ENCODE results near the gene NDUFS7.

NDUFS7 gene

DNA sequence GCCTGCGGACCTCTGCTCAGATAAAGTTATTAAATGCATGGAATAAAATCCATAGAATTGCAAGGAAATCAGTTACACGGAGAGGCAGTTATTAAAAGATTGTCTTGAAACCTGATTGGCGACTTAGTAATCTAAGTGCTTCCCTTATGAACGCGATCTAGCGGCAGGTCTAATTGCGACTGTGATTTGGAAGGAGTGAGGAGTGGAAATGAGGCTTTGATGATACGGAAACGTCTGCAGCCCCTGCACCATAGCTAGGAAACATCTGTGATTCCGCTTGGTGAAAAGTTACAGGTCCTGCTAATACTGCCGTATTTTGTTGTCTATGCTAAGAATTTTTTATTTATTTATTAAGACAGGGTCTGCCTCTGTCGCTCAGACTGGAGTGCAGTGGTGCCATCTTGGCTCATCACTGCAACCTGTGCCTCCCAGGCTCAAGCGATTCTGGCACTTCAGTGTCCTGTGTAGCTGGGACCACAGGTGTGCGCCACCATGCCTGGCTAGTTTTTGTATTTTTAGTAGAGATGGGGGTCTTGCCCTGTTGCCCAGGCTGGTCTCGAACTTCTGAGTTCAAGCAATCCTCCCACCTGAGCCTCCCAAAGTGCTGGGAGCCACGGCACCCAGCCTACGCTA is 887 bp downstream of the NDUFS7 start:
- FAIRE-seq (no peak), DNase-seq (ENCODE audit: insufficient read length, low spot score) (no peak)
- no peak for TF ChIP-seq POLR2A (IDR thresholded peaks at IDR 0.05; ENCODE audit: low read depth, low read length)

DNA sequence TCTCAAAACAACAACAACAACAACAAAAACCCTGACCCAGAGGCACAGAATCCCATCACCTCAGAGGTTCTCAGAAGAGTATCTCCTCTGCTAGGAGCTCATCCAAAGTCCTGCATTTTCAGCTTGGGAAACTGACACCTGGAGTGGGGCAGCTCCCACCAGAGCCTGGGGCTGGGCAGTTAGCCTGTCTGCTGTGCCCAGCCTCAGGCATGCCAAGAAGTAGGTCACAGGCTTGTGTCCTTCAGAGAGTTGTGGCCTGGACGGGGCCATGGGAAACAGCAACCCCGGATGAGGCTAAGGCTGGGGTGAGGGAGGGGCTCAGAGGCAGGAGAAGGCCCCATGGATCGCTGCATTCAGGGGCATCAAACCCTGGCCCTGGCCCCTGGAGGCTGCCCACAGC is 2.1 kb downstream of the NDUFS7 start:
- FAIRE-seq (no peak), DNase-seq (ENCODE audit: insufficient read length, low spot score) (no peak)
- no peak for TF ChIP-seq POLR2A (IDR thresholded peaks at IDR 0.05; ENCODE audit: low read depth, low read length)

DNA sequence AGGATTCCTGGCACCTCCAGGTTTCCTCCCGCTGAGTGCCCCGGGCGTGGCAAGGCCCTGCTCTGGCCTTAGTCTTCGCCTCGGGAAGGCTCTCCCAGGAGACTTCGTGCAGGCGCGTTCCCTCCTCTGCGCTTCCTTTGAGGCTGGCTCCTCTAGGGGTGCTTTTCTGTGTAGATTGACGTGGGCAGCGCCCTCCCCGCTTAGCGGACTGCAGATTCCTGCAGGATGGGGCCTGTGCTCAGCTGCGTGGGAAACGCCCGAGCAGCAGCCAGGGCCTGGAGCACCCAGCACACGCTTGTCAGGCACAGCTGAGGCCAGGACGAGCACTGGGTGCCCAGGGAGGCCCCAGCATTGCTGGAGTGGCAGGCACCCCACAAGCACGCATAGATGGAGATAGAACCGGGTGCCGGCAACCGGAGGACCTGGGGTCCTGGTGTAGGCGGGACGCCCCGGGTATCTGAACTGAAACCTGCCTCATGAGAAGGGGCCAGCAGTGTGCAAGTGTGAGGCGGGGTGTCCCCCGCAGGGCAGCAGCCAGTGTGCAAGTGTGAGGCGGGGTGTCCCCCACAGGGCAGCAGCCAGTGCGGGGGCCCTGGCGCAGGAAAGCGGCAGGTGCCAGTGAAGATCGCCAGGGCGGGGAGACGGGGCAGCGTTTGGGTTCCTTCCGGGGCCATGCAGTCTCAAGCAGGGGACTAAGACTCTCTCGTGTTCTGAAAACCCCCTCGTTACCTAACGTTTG is 3.4 kb downstream of the NDUFS7 start:
- no peak for FAIRE-seq

DNA sequence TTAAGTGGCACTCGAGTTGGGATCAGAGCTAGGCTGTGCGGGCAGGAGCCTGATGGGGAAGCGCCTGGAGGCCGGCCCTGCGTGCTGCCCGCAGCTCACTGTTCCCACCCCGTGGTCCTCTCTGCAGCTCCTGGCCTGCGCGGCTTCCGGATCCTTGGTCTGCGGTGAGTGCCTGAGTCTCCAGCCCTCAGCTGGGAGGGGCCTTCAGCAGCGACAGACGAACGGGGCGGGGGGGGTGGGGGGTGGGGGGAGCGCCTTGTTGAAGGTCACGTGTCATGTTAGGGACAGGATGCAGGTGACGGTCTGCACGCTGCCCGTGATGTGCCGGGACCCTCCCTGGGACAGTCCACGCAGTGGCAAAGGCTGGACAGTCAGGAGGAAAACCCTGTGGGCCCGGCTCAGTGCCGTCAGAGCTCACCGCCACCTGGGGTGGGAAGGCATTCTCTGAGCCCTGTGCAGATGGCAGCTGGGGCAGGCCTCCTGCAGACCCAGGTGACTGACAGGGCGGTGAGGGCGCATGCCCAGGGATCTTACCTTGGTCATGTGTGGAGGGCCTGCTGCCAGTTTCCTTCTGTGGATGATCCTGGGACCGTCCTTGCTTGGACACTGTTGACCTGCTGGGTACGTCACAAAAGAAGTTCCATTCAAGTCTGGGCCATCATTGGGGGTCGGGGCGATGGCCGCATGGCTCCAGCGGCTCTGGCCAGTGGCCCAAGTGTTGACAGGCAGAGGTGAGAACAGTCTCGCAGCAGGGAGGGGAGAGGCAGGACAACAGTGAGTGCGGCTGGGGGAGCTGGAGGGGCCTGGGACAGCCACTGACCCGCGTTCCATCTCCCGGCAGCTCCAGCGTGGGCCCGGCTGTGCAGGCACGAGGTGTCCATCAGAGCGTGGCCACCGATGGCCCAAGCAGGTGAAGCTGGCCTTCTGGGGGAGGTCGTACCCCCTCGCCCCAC is 4.3 kb downstream of the NDUFS7 start:
- no peak for FAIRE-seq
- no peak for DNase-seq (ENCODE audit: insufficient read length, low spot score)
- no peak for TF ChIP-seq POLR2A (IDR thresholded peaks at IDR 0.05; ENCODE audit: low read depth, low read length)

More for the DNA sequence above, 3.4 kb downstream of the NDUFS7 start:
- no peak for TF ChIP-seq POLR2A (IDR thresholded peaks at IDR 0.05; ENCODE audit: low read depth, low read length)
- DNase-seq (ENCODE audit: insufficient read length, low spot score): no peak

DNA sequence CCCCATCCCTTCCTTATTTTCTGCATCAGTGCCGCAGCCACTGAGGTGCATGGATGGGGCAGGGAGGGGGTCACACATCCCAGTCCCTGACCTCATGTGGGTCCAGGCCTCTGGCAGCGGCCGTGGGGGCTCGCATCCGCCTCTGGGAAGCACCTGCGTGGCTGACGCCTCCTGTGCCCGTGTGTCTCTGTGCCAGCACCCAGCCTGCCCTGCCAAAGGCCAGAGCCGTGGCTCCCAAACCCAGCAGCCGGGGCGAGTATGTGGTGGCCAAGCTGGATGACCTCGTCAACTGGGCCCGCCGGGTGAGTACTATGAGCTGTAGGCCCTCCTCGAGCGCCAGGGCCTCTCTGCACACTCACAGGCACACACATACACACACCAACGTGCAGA is 4.9 kb downstream of the NDUFS7 start:
- no peak for FAIRE-seq
- DNase-seq (ENCODE audit: insufficient read length, low spot score): no peak
- TF ChIP-seq POLR2A (IDR thresholded peaks at IDR 0.05; ENCODE audit: low read depth, low read length): no peak

DNA sequence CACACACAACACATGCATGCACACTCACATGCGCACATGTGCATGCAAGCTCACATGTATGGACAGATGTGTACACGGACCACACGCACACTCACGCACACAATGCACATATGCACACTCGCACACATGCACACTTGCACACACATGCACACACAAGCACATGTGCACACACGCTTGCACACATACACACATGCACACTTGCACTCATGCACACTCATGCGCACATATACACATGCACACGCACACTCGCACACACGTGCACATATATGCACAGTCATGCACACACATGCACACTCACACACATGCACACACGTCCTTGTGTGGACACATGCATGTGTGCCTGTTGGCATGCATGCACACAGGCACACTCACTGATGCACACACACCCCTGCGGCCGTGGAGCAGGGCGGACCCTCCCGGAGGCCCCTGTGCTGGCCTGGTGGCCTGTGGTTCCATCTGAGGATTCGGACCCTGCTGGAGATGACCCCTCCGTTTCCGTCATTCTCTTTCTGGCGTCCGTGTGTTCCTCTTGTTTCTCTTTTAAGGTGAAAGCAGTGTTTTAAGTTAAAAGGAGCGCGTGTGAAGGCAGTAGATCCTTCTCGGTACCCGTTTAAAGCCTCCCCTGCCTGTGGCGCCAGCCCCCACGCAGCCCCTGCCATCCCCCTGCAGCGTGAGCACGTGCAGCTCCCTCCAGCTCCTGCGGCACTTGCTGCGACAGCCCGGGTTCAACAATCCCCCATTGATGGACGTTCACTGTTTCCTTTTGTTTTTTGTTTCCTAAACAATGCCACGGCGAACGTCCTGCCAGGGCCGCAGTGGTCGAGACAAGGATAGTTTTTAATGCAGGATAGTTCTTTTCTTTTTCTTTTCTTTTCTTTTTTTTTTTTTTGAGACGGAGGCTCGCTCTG is 5.6 kb downstream of the NDUFS7 start:
- DNase-seq (ENCODE audit: insufficient read length, low spot score) (no peak), FAIRE-seq (no peak)
- no peak for TF ChIP-seq POLR2A (IDR thresholded peaks at IDR 0.05; ENCODE audit: low read depth, low read length)

DNA sequence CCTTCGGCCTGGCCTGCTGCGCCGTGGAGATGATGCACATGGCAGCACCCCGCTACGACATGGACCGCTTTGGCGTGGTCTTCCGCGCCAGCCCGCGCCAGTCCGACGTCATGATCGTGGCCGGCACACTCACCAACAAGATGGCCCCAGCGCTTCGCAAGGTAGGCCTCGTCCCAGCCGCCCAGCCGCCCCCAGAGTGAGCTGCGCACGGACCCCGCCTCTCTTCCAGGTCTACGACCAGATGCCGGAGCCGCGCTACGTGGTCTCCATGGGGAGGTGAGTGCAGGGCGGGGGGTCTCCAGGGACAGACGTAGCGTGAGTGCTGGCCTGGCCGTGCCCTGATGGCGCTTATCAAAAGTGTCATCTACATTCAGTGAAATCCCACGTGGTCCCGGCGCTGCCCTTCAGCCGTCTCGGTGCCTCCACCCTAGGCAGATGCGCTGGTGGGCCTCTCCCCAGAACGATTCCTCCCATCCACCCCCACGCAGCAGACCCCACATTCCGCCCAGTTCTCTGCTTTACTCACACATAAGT is 7.2 kb downstream of the NDUFS7 start:
- TF ChIP-seq POLR2A (IDR thresholded peaks at IDR 0.05; ENCODE audit: low read depth, low read length): no peak
- no peak for DNase-seq (ENCODE audit: insufficient read length, low spot score)
- FAIRE-seq: no peak

DNA sequence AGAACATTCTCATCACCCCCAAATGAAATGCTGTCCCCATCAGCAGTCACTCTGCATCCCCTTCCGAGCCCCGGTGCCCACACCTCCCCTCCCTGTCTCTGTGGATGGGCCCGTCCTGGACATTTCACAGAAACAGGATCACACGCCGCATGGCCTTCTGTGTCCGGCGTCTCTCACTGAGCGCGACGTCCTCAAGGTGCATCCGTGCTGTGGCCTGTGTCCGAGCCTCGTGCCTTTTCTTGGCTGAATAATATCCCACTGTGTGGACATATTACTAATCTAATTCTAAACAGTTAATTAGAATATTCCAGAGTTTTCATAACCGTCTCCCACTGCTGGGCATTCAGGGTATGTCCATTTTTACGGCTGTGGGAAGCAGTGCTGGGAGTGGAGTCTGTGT is 8.7 kb downstream of the NDUFS7 start:
- DNase-seq (ENCODE audit: insufficient read length, low spot score) (no peak), FAIRE-seq (no peak)
- no peak for TF ChIP-seq POLR2A (IDR thresholded peaks at IDR 0.05; ENCODE audit: low read depth, low read length)

DNA sequence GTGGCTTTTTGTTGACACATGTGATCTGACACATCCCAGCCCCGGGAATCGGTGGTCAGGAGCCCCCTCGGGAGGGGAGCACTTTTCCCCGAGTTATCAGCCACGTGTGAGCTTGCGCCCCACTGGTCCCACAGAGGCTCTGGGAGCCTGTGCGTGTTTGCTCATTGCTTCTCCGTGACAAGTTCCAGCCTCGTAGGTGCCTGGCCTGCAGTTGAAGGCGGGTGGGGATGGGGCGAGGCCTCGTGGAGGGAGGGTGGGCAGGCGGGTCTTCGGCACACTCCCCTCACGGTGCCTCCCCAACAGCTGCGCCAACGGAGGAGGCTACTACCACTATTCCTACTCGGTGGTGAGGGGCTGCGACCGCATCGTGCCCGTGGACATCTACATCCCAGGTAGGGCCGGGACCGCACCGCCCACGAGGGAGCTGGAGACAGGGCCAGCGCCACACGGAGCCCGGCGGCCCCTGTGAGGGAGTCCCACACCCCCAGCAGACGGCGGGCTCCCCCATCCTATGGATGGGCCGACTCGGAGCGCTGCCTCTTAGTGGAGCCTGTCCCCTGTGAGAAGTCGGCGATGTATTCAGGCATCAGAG is 9.3 kb downstream of the NDUFS7 start:
- DNase-seq (ENCODE audit: insufficient read length, low spot score): no peak
- TF ChIP-seq POLR2A (IDR thresholded peaks at IDR 0.05; ENCODE audit: low read depth, low read length): no peak
- FAIRE-seq: no peak

DNA sequence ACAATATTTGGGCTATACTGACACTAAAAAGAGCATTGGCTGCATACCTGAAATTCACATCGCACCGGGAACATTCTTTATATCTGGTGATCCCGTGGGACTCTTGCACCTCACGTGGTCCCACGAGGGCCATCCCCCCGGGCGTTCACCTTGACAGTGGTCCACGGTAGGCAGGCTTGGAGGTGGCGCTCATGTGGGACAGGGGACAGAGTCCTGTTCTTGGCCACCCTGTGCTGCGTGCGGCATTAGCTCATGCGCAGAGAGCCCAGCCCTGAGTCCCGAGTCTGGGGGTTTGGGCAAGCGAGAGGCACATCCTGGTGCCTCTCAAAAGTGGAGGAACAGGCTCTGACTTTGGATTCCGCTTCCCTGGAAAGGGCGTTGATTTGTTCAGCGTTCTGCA is 10.1 kb downstream of the NDUFS7 start:
- FAIRE-seq: no peak
- no peak for DNase-seq (ENCODE audit: insufficient read length, low spot score)
- no peak for TF ChIP-seq POLR2A (IDR thresholded peaks at IDR 0.05; ENCODE audit: low read depth, low read length)

DNA sequence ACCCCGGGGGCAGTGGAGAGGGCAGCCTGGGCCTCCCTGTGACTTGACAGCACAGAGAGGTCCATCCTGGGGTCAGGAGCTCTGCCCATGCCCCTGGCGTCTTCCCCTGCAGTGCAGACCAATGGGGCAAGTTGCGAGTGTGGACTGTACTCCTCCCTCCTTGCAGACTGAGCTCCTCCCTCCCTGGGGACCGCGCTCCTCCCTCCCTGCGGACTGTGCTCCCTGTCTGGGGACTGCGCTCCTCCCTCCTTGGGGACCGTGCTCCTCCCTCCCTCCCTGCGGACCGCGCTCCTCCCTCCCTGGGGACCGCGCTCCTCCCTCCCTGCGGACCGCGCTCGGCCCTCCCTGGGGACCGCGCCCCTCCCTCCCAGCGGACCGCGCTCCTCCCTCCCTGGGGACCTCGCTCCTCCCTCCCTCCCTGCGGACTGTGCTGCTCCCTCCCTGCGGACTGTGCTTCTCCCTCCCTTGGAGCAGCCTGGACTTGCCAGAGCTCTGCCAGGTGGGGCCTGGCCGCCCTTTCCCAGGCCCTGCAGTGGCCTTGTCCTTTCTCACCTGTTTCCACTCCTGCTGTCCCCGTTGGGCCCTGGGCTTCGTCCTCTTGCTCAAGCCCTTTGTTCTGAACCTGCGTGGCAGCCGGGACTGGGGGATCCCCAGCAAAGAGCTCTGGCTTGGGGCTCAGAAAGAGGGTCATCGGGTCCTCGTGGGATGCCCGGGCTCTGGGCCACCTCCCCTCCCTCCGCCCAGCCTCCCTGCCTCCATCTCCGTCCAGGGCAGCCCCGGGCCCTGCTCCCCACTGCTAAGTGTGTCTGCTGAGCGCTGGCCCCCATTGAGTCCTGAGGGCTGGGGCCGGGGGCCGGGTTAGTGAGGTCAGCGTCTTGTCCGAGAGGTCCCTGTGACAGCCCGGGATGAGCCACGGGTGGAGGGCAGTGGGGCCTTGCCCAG is 10.8 kb downstream of the NDUFS7 start:
- no peak for DNase-seq (ENCODE audit: insufficient read length, low spot score)
- no peak for FAIRE-seq
- no peak for TF ChIP-seq POLR2A (IDR thresholded peaks at IDR 0.05; ENCODE audit: low read depth, low read length)
